Gastrocnemius medialis (tissue), 4 donors: ENCODE results near the gene MYO9A. TPM values are rescaled to one million over a fixed set of nuclear protein-coding genes. Genes with fewer than 3 reads are reported as not detected.
A peak's percentile ranks its signal among the peaks of the same experiment; 100 is the strongest.
"Not testable (repeated sequence)": the region's sequence is repeated elsewhere in the genome, so short reads cannot be mapped to it uniquely, and the experiment has no call there.

ENCODE experiments used
- ATAC-seq, 2 donors: fragments of 150-250 bp; one replicate each; pipeline ENCODE4 v1.9.1; 2016
- DNase-seq, 2 donors: peaks; one replicate each; pipeline ENCODE4 v3.0.0-alpha.2; 2019
- H3K27ac ChIP-seq, 4 donors: fragments of 200-600 bp; sonication (generic); 1 replicate in 1 of 4; 2 replicates in 3 of 4; pipeline ENCODE4 v1.5.1; 2016 to 2018; ENCODE audit warnings: mild to moderate bottlenecking in 2 of 4, moderate library complexity in 1 of 4
- H3K27me3 ChIP-seq, 3 donors: fragments of 200-600 bp; sonication (generic) in 2 of 3; 1 replicate in 1 of 3; 2 replicates in 2 of 3; pipeline versions ENCODE4 v1.5.1 to v1.6.0; 2016 to 2019; ENCODE audit warnings: mild to moderate bottlenecking in 1 of 3, moderate library complexity in 1 of 3
- H3K36me3 ChIP-seq, 2 donors: fragments of 200-600 bp; sonication (generic) in 1 of 2; one replicate each; pipeline ENCODE4 v1.5.1; 2017 to 2018
- H3K4me1 ChIP-seq, 2 donors: fragments of 200-600 bp; sonication (generic) in 1 of 2; one replicate each; pipeline ENCODE4 v1.5.1; 2016 to 2017; ENCODE audit warnings: mild to moderate bottlenecking in 2 of 2
- H3K4me3 ChIP-seq, 4 donors: fragments of 200-600 bp; sonication (generic) in 3 of 4; 1 replicate in 1 of 4; 2 replicates in 3 of 4; pipeline ENCODE4 v1.5.1; 2016 to 2019; ENCODE audit warnings: mild to moderate bottlenecking in 2 of 4
- H3K9me3 ChIP-seq, 3 donors: fragments of 200-600 bp; sonication (generic) in 2 of 3; 1 replicate in 1 of 3; 2 replicates in 2 of 3; pipeline ENCODE4 v1.5.1; 2016 to 2019
- POLR2A ChIP-seq, 2 donors: fragments of 450-650 bp; IDR thresholded peaks; one replicate each; pipeline ENCODE4 v1.6.1; 2017; ENCODE audit warnings: antibody characterized with exemption in 2 of 2, mild to moderate bottlenecking in 2 of 2, moderate library complexity in 2 of 2
- in situ Hi-C, 4 donors: fragments of 200-750 bp; cut with MboI; loops; one replicate each; pipeline versions ENCODE4 v1.15.0 to v1.8.0; 2017; ENCODE audit warnings: low sequenced_read_pairs in 4 of 4
- intact Hi-C: fragments of 100-400 bp; cut with DNase I; formaldehyde crosslinking; loops from one replicate; pipeline ENCODE4 v1.15.1; 2023; ENCODE audit warnings: low total_unique reads
- total RNA-seq, 4 donors: library from RNA; depleted of rRNA; stranded (reverse); fragments of >200 nt; gene quantifications; one replicate each; pipeline versions ENCODE4 v1.1.0 to v1.2.3, GENCODE V29; 2016
- TF ChIP-seq, protein P1 (sequence below), 5 experiments: fragments of 450-650 bp in 3 of 5; fragments of 200-600 bp in 2 of 5; sonication (generic) in 2 of 5; IDR thresholded peaks in 4 of 5; conservative IDR thresholded peaks in 1 of 5; 1 replicate in 4 of 5; 2 replicates in 1 of 5; pipeline ENCODE4 v1.5.1; 2016 to 2019; ENCODE audit warnings: antibody characterized with exemption in 5 of 5, mild to moderate bottlenecking in 3 of 5, moderate library complexity in 3 of 5

The MYO9A gene
- total RNA-seq, 4 donors from 2014 or later, result 21.0 to 40.9 (median 24.2) TPM

DNA sequence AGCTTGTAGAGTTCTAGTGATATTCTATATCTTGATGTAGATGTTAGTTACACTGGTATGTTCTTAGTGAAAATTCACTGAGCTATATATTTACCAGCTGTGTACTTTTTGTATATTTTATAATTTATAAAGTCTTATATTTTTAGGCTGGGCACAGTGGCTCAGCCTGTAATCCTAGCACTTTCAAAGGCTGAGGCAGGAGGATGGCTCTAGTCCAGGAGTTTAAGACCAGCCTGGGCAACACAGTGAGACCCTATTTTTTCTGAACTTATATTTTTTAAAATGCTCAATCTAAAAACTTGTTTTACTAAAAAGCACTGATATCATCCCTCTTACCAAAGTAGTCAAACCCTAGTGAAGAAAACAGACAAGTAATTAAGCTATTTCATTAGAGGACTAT, 5.1 kb downstream of the MYO9A start:
- H3K36me3 ChIP-seq, result no peaks in the 10 kb centered on the region
- in situ Hi-C loops, result no loop called here
- no peaks in the 10 kb centered on the region for H3K27me3 ChIP-seq
- peaks cover 49 to 57% of the 10 kb centered on the region in 2 donors for H3K4me1 ChIP-seq
- peak overlapping the region; percentile 49 to 98 (median 78) for H3K27ac ChIP-seq
- intact Hi-C loops, result no loop called here
- no peaks in the 10 kb centered on the region for H3K9me3 ChIP-seq
- no peak for TF ChIP-seq POLR2A (IDR thresholded peaks at IDR 0.05)
- TF ChIP-seq, protein P1, sequence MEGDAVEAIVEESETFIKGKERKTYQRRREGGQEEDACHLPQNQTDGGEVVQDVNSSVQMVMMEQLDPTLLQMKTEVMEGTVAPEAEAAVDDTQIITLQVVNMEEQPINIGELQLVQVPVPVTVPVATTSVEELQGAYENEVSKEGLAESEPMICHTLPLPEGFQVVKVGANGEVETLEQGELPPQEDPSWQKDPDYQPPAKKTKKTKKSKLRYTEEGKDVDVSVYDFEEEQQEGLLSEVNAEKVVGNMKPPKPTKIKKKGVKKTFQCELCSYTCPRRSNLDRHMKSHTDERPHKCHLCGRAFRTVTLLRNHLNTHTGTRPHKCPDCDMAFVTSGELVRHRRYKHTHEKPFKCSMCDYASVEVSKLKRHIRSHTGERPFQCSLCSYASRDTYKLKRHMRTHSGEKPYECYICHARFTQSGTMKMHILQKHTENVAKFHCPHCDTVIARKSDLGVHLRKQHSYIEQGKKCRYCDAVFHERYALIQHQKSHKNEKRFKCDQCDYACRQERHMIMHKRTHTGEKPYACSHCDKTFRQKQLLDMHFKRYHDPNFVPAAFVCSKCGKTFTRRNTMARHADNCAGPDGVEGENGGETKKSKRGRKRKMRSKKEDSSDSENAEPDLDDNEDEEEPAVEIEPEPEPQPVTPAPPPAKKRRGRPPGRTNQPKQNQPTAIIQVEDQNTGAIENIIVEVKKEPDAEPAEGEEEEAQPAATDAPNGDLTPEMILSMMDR (IDR thresholded peaks at IDR 0.05 in 4 of 5, conservative IDR thresholded peaks at IDR 0.05 in 1 of 5), result no peak
- no peak for ATAC-seq
- no peak for DNase-seq
- no peak overlapping the region for H3K4me3 ChIP-seq

DNA sequence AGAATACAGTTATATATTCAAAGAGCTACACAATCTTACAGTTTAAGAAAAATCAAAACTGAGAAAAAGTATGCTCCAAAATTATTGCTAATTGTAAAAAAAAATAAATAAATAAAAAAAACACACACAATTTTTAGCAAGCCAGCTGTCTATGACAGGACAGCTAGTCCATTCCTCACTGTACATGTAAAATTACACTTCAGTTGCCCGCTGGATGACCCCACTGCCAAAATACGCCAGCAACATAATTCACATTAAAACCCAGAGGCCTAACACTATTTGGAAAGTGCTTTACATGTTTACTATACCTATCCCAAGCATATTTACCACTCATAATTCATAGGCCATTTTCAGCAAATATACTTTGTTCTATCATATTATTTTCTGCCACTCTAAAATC, 5.8 kb downstream of the MYO9A start:
- DNase-seq (no peak), ATAC-seq (no peak)
- no peak for TF ChIP-seq POLR2A (IDR thresholded peaks at IDR 0.05)
- TF ChIP-seq, protein P1 (IDR thresholded peaks at IDR 0.05 in 4 of 5, conservative IDR thresholded peaks at IDR 0.05 in 1 of 5), result no peak
- peaks cover 56 to 64% of the 10 kb centered on the region in 2 donors for H3K4me1 ChIP-seq
- in situ Hi-C loops (no loop called here), intact Hi-C loops (no loop called here)
- H3K36me3 ChIP-seq, result no peaks in the 10 kb centered on the region
- peak overlapping the region; percentile 49 to 98 (median 78) for H3K27ac ChIP-seq
- H3K27me3 ChIP-seq, result no peaks in the 10 kb centered on the region
- H3K9me3 ChIP-seq, result no peaks in the 10 kb centered on the region
- H3K4me3 ChIP-seq, result no peak overlapping the region

DNA sequence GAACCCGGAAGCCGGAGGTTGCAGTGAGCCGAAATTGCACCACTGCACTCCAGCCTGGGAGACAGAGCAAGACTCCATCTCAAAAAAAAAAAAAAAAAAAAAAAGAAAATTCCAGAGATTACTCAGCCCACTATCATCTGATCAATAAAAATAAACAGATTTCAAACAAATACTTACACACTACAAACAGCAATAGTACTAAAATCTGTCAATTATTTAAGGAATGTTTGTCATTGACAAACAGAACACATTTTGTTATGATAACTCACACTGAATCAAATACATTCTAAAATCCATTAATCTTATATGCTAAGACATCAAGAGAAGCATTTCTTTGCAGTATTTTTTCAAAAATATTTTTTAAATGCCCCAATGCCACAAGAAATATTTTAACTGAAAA, 7.6 kb downstream of the MYO9A start:
- in situ Hi-C loops (no loop called here), intact Hi-C loops (no loop called here)
- Histone ChIP-seq H3K27me3 (no peaks in the 10 kb centered on the region), H3K4me3 (no peak overlapping the region), H3K9me3 (no peaks in the 10 kb centered on the region), H3K4me1 (peaks cover 59 to 65% of the 10 kb centered on the region in 2 donors), H3K36me3 (no peaks in the 10 kb centered on the region), H3K27ac (peak overlapping the region in 3 of 4 donors; percentile 73 to 98 (median 82))
- no peak for ATAC-seq
- DNase-seq, result no peak
- TF ChIP-seq POLR2A (IDR thresholded peaks at IDR 0.05), result no peak
- TF ChIP-seq, protein P1 (IDR thresholded peaks at IDR 0.05 in 4 of 5, conservative IDR thresholded peaks at IDR 0.05 in 1 of 5), result no peak

DNA sequence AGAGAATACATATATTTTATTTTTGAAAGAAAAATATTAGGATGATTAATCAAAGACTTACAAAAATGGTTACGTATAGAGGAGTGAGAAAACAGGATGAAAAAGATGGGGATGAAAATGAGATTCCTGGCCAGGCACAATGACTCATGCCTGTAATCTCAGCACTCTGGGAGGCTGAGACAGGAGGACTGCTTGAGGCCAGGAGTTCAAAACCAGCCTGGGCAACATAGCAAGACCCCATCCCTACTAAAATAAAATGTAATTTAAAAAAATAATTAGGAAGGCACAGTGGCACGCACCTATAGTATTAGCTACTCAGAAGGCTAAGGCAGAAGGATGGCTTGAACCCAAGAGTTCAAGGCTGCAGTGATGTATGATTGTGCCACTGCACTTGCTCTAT, 11.9 kb downstream of the MYO9A start:
- no peak for TF ChIP-seq POLR2A (IDR thresholded peaks at IDR 0.05)
- TF ChIP-seq, protein P1 (IDR thresholded peaks at IDR 0.05 in 4 of 5, conservative IDR thresholded peaks at IDR 0.05 in 1 of 5), result no peak
- ATAC-seq (no peak), DNase-seq (no peak)
- no peaks in the 10 kb centered on the region for H3K9me3 ChIP-seq
- peak overlapping the region in 3 of 4 donors; percentile 71 to 98 (median 82) for H3K27ac ChIP-seq
- H3K27me3 ChIP-seq, result no peaks in the 10 kb centered on the region
- in situ Hi-C loops, result no loop called here
- H3K36me3 ChIP-seq, result no peaks in the 10 kb centered on the region
- intact Hi-C loops, result loop anchor here (5.0 kb wide), 1 partner anchor 366 kb away; the partner anchor contains the start of gene ARIH1
- H3K4me3 ChIP-seq, result no peak overlapping the region
- H3K4me1 ChIP-seq, result peaks cover 43 to 46% of the 10 kb centered on the region in 2 donors

DNA sequence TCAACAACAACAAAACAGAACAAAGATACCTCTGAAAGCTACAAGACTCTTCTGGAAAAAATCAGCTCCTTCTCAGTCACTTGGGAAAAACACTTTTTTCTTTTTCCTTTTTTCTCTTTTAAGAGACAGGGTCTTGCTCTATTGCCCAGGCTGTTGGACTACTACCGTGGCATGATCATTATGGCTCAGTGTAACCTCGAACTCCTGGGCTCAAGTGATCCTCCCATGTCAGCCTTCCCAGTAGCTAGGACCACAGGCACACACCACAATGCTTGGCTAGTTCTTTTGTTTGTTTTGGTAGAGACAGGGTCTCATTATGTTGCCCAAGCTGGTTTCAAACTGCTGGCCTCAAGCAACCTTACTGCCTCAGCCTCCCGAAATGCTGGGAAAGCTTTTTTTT, 12.8 kb downstream of the MYO9A start:
- no peaks in the 10 kb centered on the region for H3K9me3 ChIP-seq
- DNase-seq, result no peak
- intact Hi-C loops, result loop anchor here (5.0 kb wide), 1 partner anchor 367 kb away; the partner anchor contains the start of gene ARIH1
- in situ Hi-C loops, result no loop called here
- H3K27ac ChIP-seq, result no peak overlapping the region
- no peaks in the 10 kb centered on the region for H3K27me3 ChIP-seq
- peaks cover 43 to 46% of the 10 kb centered on the region in 2 donors for H3K4me1 ChIP-seq
- no peaks in the 10 kb centered on the region for H3K36me3 ChIP-seq
- no peak overlapping the region for H3K4me3 ChIP-seq
- ATAC-seq, result no peak
- TF ChIP-seq, protein P1 (IDR thresholded peaks at IDR 0.05 in 4 of 5, conservative IDR thresholded peaks at IDR 0.05 in 1 of 5), result no peak
- TF ChIP-seq POLR2A (IDR thresholded peaks at IDR 0.05), result no peak

DNA sequence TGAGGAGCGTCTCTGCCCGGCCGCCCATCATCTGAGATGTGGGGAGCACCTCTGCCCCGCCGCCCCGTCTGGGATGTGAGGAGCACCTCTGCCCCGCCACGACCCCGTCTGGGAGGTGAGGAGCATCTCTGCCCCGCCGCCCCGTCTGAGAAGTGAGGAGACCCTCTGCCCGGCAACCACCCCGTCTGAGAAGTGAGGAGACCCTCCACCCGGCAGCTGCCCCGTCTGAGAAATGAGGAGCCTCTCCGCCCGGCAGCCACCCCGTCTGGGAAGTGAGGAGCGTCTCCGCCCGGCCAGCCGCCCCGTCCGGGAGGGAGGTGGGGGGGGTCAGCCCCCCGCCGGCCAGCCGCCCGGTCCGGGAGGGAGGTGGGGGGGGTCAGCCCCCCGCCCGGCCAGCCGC, 17.4 kb downstream of the MYO9A start:
- H3K36me3 ChIP-seq, H3K9me3 ChIP-seq, ATAC-seq, H3K27me3 ChIP-seq, H3K4me3 ChIP-seq, in situ Hi-C loops, H3K27ac ChIP-seq, DNase-seq, intact Hi-C loops: not testable (repeated sequence)
- H3K4me1 ChIP-seq, result peaks cover 19 to 24% of the 10 kb centered on the region in 2 donors
